Esophagus muscularis mucosa (tissue), 4 donors: Measurements from ENCODE around the gene ROBO1. TPM values are rescaled to one million over a fixed set of nuclear protein-coding genes. Genes with fewer than 3 reads are reported as not detected.

ENCODE experiments used
- DNase-seq: peaks from one replicate; pipeline ENCODE4 v3.0.0-alpha.2; 2017; ENCODE audit errors: extremely low spot score
- H3K27ac ChIP-seq, 4 donors: fragments of 200-600 bp; sonication (generic); replicated peaks in 1 of 4; 1 replicate in 3 of 4; 2 replicates in 1 of 4; pipeline ENCODE4 v1.5.1; 2016 to 2019; ENCODE audit warnings: mild to moderate bottlenecking in 1 of 4
- H3K27me3 ChIP-seq, 4 donors: fragments of 200-600 bp; sonication (generic); one replicate each; pipeline versions ENCODE4 v1.5.1 to v1.6.0; 2016 to 2019
- H3K36me3 ChIP-seq, 4 donors: fragments of 200-600 bp; sonication (generic); one replicate each; pipeline ENCODE4 v1.5.1; 2016 to 2019
- H3K4me1 ChIP-seq, 4 donors: fragments of 200-600 bp; sonication (generic); one replicate each; pipeline ENCODE4 v1.5.1; 2016 to 2019
- H3K4me3 ChIP-seq, 4 donors: fragments of 200-600 bp; sonication (generic); 1 replicate in 2 of 4; 2 replicates in 2 of 4; pipeline ENCODE4 v1.5.1; 2016 to 2019; ENCODE audit warnings: mild to moderate bottlenecking in 4 of 4, moderate library complexity in 1 of 4
- H3K9me3 ChIP-seq, 4 donors: fragments of 200-600 bp; sonication (generic); 1 replicate in 3 of 4; 2 replicates in 1 of 4; pipeline ENCODE4 v1.5.1; 2016 to 2019
- CTCF ChIP-seq, 3 experiments: fragments of 200-600 bp in 2 of 3; fragments of 450-650 bp in 1 of 3; sonication (generic) in 2 of 3; IDR thresholded peaks; one replicate each; pipeline ENCODE4 v1.5.1; 2017 to 2019; ENCODE audit warnings: antibody characterized with exemption in 3 of 3, mild to moderate bottlenecking in 2 of 3, moderate library complexity in 1 of 3
- EP300 ChIP-seq: sonication (generic); formaldehyde crosslinking; IDR thresholded peaks from one replicate; pipeline ENCODE4 v1.6.1; 2017; ENCODE audit warnings: antibody characterized with exemption
- POLR2A ChIP-seq: fragments of 450-650 bp; IDR thresholded peaks from one replicate; pipeline ENCODE4 v1.6.1; 2017; ENCODE audit warnings: antibody characterized with exemption, moderate library complexity, mild to moderate bottlenecking, low read depth
- POLR2AphosphoS5 ChIP-seq, 2 donors: sonication (generic); formaldehyde crosslinking; IDR thresholded peaks; one replicate each; pipeline ENCODE4 v1.6.1; 2017; ENCODE audit warnings: antibody characterized with exemption in 2 of 2
- WGBS: methylation state at CpG from one replicate; pipeline ENCODE4 v1.1.5; 2018; 5-methylcytosine and 5-hydroxymethylcytosine counted together
- intact Hi-C: fragments of 100-400 bp; cut with DNase I; formaldehyde crosslinking; loops from one replicate; pipeline ENCODE4 v1.15.1; 2023
- total RNA-seq, 4 donors: library from RNA; depleted of rRNA; stranded (reverse); fragments of >200 nt; gene quantifications; one replicate each; pipeline versions ENCODE4 v1.1.0 to v1.2.1, GENCODE V29; 2016

Gene ROBO1
- total RNA-seq, 4 donors from 2014 or later, result 9.6 to 14.2 (median 12.6) TPM

- H3K36me3 ChIP-seq, result no peaks in the 10 kb centered on the region
- no peaks in the 10 kb centered on the region for H3K27me3 ChIP-seq
- TF ChIP-seq EP300, result no peak
- H3K4me3 ChIP-seq, result no peak overlapping the region
- H3K4me1 ChIP-seq, result no peaks in the 10 kb centered on the region
- intact Hi-C loops, result no loop called here
- DNase-seq, result no peak
- H3K9me3 ChIP-seq, result no peaks in the 10 kb centered on the region
- no peak overlapping the region for H3K27ac ChIP-seq
Observed at GRCh38 chr3:79685108-79685507, 82.7 kb downstream of the ROBO1 start.

DNA sequence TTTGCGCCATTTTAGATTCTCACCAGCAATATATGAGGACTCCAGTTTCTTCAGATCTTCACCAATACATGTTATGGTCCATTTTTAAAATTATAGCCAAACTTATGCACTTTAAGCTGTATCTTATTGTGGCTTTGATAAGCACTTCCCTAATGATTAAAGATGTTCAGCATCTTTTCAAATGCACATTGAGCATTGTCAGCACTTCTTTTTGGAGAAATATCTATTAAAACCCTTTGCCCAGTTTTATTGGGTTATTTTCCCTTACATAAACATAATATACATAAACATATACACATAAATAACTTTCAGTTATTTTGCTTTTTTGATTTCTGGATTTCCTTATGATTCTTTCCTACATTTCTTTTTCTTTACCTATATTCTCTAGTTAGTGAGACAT, 83.8 kb downstream of the ROBO1 start:
- Histone ChIP-seq H3K27me3 (no peaks in the 10 kb centered on the region), H3K27ac (no peak overlapping the region), H3K36me3 (no peaks in the 10 kb centered on the region), H3K9me3 (no peaks in the 10 kb centered on the region), H3K4me3 (no peak overlapping the region), H3K4me1 (no peaks in the 10 kb centered on the region)
- intact Hi-C loops, result no loop called here
- WGBS, result 100% methylated on average over 1 of the region's 1 CpG
- no peak for DNase-seq
- TF ChIP-seq CTCF (IDR thresholded peaks at IDR 0.05) (no peak), EP300 (no peak), POLR2A (no peak), POLR2AphosphoS5 (IDR thresholded peaks at IDR 0.05) (no peak)

DNA sequence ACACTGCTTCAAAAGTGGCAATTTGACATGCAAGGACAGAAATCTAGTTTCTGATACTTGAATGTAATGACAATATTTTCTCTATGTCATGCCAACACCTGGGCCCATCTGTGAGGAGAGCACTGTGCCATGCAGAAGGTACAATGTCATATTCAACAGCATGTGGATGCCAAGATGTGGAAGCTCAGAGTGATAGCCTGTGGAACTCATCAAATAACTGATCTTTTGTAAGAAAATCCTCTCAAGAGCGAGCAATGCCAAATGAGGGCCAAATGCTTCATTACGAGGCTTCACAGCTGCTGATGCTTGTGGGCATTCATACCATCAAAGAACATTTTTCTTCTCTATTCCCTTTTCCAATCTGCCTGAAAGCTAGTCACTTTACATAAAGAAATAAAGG, 95.1 kb downstream of the ROBO1 start:
- no peak overlapping the region for H3K27ac ChIP-seq
- no peak for DNase-seq
- intact Hi-C loops, result no loop called here
- 57% methylated on average over 2 of the region's 2 CpGs for WGBS
- H3K4me3 ChIP-seq, result no peak overlapping the region
- TF ChIP-seq POLR2A, result no peak
- no peak for TF ChIP-seq EP300
- no peak for TF ChIP-seq CTCF (IDR thresholded peaks at IDR 0.05)
- no peak for TF ChIP-seq POLR2AphosphoS5 (IDR thresholded peaks at IDR 0.05)
- no peaks in the 10 kb centered on the region for H3K36me3 ChIP-seq
- no peaks in the 10 kb centered on the region for H3K4me1 ChIP-seq
- H3K9me3 ChIP-seq, result no peaks in the 10 kb centered on the region
- no peaks in the 10 kb centered on the region for H3K27me3 ChIP-seq

- H3K4me1 ChIP-seq, result no peaks in the 10 kb centered on the region
- intact Hi-C loops, result no loop called here
- H3K27ac ChIP-seq, result no peak overlapping the region
- DNase-seq, result no peak
- H3K9me3 ChIP-seq, result no peaks in the 10 kb centered on the region
- no peaks in the 10 kb centered on the region for H3K27me3 ChIP-seq
- no peak for TF ChIP-seq POLR2AphosphoS5 (IDR thresholded peaks at IDR 0.05)
- H3K4me3 ChIP-seq, result no peak overlapping the region
- 75% methylated on average over 1 of the region's 1 CpG for WGBS
- H3K36me3 ChIP-seq, result no peaks in the 10 kb centered on the region
Observed at GRCh38 chr3:79672075-79672474, 95.7 kb downstream of the ROBO1 start.

- Histone ChIP-seq H3K36me3 (no peaks in the 10 kb centered on the region), H3K9me3 (no peaks in the 10 kb centered on the region), H3K27ac (no peak overlapping the region), H3K4me1 (no peaks in the 10 kb centered on the region), H3K4me3 (no peak overlapping the region), H3K27me3 (no peaks in the 10 kb centered on the region)
- TF ChIP-seq CTCF (IDR thresholded peaks at IDR 0.05) (no peak), EP300 (no peak)
- intact Hi-C loops, result no loop called here
- no peak for DNase-seq
- WGBS, result 65% methylated on average over 3 of the region's 3 CpGs
Observed at GRCh38 chr3:79670178-79670577, 97.6 kb downstream of the ROBO1 start.

GRCh38 chr3:79664455-79664854, 103.3 kb downstream of the ROBO1 start:
- no peak for DNase-seq
- Histone ChIP-seq H3K4me1 (no peaks in the 10 kb centered on the region), H3K36me3 (no peaks in the 10 kb centered on the region), H3K27me3 (no peaks in the 10 kb centered on the region), H3K4me3 (no peak overlapping the region), H3K27ac (no peak overlapping the region), H3K9me3 (no peaks in the 10 kb centered on the region)
- no peak for TF ChIP-seq EP300
- no peak for TF ChIP-seq POLR2A
- intact Hi-C loops, result no loop called here
- 79% methylated on average over 7 of the region's 7 CpGs for WGBS
